GM18499 (cell line): ENCODE results near the gene STT3A.

ENCODE experiments used
- ATAC-seq: cut with Tn5 transposase; IDR thresholded peaks from one replicate; pipeline ENCODE4 v1.9.1; 2021; ENCODE audit warnings: moderate number of reproducible peaks; ENCODE audit not compliant: insufficient read depth, unreplicated experiment

STT3A gene

DNA sequence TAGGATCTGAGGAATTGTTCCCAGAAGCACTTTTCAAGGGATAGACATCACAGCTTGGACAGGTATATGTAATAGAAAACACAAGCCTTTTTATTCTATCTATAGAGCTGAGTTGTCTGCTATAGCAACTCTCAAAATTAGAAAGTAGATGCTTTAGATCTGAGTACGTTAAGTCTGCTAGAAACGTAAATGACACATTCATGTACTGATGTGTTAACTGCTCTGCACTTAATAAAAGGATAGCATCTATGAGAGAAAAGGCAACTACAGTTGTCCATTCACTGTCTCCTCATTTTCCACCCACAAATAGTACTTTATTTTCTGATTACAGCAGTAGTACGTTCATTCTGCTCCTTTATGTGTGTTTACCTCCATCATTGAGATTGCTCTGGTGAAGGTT lies 6.0 kb upstream of the STT3A start:
- no peak for ATAC-seq

DNA sequence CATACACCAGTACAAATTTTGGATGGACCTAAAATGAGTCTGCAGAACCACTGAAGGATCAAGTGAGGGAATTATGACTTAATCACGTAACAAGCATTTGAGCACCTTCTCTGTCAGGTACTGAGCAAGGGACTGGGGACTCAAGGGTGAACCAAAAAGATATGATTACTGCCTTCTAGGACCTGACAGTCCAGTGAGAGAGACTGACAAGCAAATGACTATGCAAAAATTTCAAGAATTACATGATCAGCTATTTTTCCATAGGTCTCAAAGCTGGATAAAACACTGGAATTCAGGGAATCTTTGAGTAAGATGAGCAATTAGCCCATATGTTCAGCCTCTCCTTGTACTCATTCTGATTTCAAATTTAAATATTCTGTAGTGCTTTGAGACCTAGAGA lies 5.2 kb upstream of the STT3A start:
- ATAC-seq = no peak

DNA sequence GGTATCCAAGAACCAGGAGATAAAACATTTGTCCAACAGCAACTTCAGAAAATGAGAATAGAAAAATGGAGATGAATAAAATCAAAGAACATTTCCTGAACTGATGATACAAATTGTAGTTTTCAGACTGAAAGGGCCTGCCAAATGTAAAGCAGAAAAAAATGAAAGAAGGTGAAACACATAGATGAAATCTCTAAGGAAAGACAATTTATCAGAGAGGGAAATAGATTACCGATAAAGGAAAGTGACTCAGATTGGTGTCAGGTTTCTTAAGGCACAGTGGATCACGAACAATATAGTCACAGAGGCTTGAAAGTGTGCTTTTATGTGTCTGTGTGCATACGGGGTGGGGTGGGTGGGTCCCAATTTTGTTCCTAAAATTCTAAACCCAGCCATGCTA lies 4.1 kb upstream of the STT3A start:
- no peak for ATAC-seq

DNA sequence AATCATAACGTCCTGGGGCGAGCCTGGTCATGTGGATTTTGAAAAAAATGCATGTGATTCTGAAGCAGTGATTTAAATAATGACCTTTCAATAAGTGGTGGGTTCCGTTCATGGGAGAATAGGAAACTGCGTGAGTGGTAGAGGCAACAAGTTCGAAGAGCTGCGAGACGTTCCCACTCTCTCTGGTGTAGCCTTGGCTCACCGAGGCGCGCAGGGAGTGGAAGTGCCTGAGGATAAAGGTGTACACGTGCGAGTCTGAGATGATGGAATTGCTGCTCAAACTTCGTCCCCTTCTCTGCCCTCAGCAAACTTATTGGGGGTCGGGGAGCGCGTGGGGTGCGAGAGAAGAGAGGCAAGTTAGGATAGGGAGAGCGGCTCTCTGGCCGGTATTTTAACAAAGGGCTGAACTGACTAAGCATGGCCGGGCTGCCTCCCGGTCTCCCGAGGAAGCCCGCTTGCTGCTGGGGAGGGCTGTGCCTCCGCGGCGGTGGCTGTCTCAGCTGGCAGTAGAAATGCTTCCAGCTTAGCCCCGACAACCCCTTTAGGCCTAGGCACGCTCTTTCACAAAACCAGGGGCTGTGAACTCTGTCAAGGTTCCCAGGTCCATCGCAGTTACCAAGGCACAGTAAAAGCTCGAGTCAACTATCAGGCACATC lies 875 bp upstream of the STT3A start:
- ATAC-seq = peak; percentile 1

DNA sequence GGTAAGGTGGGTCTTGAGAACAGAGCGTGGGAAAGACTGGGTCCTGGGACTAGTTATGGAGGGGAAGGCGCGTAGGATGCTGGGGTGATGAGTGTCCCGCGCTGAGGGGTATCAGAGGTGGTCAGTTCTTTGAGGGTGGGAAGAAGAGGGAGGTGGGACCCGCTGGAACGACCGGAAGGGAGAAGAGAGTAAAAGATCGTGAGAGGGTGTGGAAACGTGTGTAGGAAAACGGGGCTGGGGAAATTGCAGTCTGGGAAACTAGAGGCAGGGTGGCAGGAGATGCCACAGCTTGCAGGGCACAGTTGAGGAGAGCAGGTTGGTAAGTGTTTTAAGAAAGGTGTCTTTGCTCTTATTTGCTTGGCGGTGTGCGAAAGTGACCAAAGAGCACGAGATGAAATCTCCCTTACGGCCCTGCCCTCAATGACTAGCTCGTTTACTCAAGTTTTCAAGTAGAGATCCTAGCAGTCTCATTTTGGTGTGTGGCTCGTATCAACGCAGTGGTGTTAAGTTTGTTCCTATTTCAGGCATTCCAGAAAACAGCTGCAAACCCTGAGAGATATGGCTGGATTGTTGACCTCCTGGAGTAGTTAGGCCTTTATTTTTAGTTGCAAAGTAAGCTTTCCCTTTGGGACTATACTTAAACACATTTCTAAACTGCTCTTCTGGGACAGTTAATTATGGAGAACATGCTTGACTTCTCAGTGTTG lies 615 bp downstream of the STT3A start:
- ATAC-seq = no peak

DNA sequence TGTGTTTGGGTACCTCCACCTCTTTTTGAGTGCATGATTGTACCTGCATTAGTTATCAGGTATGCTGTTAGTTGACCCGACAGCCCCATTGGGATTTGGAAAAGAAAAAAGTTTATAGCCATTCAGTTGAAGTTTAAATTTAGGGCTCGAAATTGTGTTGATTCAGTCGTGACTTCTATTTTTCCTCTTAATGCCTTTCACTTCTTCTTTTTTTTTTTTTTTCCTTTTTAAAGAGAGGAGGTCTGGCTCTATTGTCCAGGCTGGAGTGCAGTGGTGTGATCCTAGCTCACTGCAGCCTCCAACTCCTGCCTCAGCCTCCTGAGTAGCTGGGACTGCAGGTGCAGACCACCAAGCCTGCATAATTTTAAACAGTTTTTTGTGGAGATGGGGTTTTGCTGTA lies 2.3 kb downstream of the STT3A start:
- no peak for ATAC-seq

DNA sequence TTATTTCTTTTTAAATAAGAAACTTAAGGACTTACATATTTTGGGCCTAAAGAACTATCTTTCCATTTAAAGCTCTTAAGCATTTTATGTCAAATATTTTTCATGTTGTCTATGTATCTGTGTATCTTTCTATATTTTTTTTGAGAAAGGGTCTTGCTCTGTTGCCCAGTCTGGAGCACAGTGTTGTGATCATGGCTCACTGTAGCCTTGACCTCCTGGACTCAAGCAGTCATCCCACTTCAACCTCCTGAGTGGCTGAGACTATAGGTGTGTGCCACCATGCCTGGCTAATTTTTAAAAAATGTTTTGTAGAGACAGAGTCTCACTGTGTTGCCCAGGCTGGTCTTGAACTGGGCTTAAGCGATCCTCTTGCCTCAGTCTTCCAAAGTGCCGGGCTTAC lies 8.0 kb downstream of the STT3A start:
- no peak for ATAC-seq

DNA sequence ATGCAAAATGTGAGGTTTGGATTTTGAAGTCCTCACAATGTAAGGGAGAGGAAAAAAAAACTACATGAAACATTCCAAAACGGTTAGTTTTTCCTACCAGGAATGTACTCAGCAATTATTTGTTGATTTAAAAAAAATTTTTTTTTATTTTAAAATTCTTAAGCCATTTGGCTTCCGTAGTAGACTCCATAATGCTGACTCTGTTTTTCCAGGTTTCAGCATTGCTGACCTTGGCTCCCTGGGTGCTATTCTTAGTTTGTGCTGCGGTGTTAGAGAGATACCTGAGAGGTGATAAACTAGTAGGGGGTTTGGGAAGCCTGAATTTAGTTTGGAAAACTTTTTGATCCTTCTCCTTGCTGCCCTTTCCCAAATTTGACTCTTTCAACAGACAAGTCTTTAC lies 10.6 kb downstream of the STT3A start:
- ATAC-seq = no peak

DNA sequence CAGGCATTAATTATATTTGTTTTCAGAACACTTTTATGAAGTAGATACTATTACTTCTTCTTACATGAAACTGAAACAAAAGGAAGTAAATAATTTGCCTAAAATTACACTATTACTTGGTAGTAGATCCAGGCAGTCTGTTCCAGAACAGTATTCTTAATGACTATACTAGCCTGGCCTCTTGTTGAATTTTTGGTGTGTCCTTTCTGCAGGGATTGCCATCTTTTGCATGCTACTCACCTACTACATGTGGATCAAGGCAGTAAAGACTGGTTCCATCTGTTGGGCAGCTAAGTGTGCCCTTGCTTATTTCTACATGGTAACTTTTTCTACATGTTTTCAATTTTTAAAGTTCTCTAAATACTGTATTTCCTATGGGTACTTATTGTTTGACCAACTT lies 12.8 kb downstream of the STT3A start:
- ATAC-seq = no peak

DNA sequence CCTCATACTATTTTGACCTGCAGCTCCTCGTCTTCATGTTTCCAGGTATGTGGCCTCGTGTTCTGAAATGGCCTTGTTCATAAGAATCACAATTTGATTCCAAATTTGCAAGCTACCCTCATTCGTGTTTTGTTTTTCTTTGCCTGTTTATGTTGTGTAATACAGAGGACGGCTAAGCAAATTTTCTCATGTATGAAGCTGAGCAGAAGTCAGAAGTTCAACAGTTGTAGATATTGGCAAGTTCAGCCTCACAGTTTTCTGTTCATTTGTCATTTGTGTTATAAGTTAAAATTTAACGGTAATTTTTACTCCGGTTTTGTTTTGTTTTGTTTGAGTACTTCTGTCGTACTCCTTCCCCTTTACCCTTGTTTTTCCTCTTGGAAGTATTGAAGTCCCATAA lies 16.9 kb downstream of the STT3A start:
- no peak for ATAC-seq

DNA sequence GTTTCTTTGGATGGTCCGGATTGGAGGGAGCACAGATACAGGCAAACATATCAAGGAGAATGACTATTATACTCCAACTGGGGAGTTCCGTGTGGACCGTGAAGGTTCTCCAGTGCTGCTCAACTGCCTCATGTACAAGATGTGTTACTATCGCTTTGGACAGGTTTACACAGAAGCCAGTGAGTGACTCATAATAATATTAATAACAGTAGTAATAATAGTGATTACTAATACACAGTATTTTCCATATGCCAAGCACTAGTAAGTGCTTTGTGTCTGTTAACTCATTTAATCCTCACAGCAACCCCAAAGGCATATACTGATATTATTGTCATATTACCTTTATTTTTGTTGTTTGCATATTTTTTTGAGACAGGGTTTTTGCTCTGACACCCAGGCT lies 25.7 kb downstream of the STT3A start:
- no peak for ATAC-seq

DNA sequence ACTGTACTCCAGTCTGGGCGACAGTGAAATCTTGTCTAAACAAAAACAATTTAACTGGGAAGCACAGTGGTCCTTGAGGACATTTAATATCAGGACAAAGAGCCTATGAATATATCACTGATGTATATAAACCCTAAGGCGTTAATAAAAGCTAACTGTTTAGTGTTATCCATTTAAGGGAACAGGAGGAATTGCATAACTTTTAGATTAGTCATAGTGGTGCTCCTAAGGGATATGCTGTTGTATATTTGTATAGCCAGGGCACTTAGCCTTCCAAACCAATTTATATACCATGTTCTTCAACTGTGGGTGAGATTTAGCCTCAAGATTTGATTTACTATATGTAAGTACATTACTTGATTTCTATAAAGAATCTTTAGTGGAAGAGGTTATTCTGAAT lies 29.3 kb downstream of the STT3A start:
- no peak for ATAC-seq

DNA sequence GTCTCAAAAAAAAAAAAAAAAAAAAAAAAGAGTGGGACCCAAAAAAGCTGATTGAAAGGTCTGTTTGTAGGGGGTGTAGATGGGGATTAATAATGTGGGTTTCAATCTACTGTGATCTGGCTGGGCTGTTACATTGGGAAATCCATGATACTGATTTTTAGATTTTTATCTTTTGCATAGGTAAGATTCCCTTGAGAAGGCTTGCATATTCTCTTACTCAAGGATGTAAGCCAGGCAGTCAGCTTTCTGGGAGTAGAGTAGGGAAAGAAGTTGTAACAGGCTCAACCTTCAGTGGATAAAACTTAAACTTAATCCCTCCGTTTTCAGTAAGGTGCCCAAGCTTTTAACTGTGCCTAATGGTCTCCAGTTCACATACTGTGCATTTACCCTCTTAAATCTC lies 30.4 kb downstream of the STT3A start:
- no peak for ATAC-seq

DNA sequence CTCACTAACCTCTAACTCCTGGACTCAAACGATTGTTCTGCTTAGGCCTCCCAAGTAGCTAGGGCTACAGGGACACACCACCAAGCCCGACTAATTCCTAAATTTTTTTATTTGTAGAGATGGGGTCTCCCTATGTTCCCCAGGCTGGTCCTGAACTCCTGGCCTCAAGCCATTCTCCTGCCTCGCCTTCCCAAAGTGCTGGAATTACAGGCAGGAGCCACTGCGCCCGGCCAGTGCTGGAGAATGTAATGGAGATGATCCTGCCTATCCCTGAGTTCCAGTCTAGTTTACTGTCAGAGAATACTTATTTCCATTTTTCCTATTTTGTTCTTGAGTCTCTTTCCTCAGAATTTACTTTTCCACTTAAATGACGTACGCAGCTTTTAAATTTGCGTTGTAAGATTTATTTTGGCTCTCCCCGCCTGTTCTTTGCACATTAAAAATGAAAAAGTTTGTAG lies 32.1 kb downstream of the STT3A start, which contains the start of gene CHEK1:
TSS of gene CHEK1 (plus strand) at position 408 of the 458 bp plus-strand sequence. CDS start 1,606 bp downstream, outside the sequence.
- ATAC-seq = no peak

DNA sequence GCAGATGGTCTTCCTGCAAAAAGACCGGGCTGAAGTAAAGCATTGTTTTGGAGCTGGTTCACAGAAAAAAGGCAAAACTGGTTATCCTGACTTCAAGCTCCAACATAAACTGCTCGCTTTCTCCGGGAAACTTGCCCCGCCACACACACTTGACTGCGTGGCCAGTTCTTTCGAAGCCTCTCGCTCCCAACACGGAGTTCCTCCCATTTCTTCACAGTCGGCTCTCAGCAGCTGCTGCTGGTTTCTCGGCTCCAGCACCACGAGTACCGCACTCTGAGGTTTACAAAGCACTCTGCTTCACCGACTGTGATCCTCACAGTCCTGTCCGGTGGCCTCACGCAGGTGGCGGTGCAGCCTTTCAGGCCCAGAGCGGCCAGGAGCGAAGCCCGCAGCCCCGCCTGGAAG lies 32.6 kb downstream of the STT3A start:
- no peak for ATAC-seq

DNA sequence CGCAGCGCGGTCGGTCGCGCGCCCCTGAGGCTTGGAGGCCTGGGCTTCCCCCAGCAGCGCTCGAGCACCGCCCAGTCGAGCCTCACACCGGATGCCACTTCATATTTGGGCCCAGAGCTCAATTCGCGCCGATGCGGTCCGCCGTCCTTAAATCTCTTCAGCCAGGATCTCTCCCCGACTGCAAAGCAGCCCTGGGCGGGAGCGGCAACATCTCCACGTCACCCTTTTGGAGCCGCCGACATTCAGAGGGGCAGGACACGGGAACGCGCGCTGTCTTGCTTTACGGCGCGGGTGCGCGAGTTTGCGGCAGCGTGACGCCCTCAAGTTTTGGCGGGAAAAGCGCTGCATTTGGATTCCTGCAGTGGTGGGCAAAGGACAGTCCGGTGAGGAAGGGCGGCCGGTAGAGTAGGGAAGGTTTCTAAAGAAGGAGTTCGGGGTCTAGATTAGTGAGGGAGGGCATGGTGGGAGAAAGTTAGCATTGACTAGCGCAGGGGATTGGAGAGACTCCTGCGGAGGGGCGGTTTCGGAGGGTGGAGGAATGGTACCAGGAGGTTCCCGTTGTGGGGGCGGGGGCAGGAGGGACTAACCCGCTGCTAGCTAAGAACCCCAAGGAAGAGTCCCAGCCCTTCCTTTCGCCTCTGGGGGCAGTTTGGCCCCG lies 33.1 kb downstream of the STT3A start:
- ATAC-seq = peak; percentile 42

DNA sequence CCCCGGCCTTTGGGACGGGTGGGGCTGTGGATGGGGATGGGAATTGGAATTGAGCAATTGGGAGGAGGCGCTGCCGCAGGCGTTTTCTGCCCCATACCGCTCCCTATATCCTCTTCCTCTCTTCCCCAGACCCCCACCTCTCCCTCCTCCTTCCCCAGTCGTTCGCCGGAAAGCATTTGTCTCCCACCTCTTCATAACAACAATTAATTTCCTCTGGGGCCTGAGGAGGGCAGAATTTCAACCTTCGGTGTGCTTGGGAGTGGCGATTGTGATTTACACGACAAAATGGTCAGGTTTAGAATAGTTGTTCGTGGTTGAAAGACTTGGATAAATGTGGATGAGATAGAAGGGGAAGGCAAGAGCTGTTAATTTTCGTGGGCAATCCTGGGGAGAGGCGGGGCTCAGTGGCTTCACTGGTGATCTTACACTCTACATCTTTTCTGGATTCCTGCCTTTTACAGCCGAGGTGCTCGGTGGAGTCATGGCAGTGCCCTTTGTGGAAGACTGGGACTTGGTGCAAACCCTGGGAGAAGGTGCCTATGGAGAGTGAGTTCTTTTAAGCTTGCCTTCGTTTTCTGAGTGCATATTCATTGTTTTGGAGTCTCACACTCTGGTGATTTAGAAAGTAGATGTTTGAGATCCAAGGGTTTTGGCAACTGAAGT lies 33.8 kb downstream of the STT3A start:
- peak; percentile 23 for ATAC-seq

DNA sequence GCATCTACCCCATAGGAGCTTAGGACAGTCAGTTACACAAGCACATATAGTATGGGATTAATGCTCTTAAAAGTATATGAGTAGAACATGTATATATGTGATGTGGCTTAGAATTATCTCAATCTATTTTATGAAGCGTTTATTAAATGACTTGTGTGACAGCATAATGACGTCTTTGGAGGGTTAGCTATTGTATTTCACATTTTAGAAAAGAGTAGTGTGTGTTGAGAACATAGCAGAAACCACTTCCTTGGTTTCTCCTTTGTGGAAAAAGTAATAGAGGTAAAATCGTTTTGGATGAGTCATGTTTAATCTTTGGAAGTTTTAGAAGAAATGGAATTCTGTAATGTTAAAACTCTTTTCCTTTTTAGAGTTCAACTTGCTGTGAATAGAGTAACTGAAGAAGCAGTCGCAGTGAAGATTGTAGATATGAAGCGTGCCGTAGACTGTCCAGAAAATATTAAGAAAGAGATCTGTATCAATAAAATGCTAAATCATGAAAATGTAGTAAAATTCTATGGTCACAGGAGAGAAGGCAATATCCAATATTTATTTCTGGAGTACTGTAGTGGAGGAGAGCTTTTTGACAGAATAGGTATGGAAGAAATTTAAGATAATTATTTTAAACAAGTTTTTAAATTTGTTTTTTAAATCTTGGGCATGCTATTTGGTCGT lies 34.7 kb downstream of the STT3A start:
- ATAC-seq = no peak

DNA sequence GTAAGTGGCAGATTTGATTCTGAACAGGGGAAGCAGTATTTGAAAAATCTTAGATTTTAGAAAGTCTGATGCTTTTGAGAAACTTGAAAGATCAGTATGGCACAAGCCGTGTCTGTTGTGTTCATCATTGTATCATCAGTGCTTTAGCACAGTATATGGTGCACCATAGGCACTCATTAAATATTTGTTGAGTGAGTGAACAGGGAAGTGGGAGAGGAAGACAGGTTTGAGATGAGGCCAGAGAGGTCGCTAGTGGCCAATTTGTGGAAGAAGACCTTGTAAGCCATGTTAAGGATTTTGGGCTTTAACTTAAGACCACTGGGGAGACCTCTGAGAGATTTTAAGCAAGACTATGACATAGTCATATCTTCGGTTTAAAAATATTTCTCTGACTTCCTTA lies 45.2 kb downstream of the STT3A start:
- ATAC-seq = no peak

DNA sequence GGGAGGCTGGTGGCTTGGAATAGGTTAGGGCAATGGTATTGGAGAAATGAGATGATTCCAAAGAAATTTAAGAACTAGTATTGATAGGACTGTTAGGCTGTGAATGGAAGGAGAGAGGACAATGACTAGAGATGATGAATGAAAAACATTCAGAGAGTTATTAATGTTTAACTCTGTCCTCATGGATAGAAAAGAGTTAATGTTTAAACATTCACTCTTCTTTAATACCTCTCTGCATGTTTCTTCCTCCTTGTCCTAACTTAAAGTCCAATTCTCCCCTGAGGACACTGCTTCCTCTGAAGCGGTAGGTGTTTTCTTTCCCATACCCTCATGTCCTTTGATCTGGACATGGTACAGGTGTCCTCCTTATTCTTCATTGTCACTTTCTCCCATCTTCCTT lies 45.7 kb downstream of the STT3A start:
- ATAC-seq = no peak
